ENCODE measurements around the gene KCNIP2.

The KCNIP2 gene

DNA sequence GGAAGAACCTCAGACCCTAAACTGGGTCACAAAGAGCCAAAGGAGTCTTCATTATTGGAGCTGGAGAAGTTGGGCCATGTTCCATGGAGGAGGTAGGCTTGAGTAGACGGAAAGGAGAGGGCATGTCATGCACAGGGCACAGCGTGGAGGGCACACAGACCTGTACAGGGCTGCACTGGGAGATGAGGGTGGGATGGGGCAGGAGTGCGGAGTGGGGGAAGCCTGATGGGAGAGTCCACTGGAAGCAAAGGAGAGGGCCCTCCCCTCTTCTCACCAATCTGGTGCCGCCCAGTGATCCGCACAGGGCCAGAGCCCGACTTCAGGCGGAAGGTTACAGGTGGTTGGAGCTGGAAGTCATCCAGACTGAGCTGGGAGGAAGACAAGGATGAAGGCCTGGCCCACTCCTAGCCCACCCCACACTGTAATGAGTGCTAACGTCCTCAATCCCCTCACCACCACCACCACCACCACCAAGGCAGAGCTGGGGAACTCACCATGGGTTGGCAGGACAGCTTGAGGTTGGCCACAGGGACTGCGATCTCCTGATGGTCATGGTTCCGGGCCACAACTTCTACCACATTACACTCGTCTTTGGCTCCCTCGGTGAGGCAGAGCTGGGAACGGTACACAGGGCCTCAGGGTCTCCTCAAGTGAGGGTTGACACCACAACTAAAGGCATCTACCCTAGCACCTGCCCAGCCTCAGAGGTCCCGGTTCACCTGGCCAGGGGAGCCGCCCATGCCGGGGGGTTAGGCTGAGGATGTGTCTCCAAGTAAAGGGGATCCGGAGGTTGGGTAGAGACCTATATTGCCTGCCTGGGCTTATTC, 61.4 kb downstream of the KCNIP2 start:
- no peak for DNase-seq

DNA sequence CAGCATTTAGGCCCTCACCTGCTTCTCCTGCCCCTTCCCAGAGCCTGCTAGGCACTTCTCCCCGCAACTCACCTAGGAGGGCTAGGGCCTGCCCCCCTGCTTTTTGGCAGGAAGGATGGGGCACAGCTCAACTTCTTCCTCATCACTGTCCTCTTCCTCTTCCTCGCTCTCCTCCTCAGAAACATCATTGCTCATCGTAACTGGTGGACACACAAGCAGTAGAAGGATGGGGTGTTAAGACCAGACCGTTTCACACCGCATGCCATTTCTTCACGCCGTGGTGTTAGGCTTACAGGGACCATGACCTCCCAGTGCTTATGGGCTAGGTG, 62.0 kb downstream of the KCNIP2 start:
- DNase-seq, result no peak

DNA sequence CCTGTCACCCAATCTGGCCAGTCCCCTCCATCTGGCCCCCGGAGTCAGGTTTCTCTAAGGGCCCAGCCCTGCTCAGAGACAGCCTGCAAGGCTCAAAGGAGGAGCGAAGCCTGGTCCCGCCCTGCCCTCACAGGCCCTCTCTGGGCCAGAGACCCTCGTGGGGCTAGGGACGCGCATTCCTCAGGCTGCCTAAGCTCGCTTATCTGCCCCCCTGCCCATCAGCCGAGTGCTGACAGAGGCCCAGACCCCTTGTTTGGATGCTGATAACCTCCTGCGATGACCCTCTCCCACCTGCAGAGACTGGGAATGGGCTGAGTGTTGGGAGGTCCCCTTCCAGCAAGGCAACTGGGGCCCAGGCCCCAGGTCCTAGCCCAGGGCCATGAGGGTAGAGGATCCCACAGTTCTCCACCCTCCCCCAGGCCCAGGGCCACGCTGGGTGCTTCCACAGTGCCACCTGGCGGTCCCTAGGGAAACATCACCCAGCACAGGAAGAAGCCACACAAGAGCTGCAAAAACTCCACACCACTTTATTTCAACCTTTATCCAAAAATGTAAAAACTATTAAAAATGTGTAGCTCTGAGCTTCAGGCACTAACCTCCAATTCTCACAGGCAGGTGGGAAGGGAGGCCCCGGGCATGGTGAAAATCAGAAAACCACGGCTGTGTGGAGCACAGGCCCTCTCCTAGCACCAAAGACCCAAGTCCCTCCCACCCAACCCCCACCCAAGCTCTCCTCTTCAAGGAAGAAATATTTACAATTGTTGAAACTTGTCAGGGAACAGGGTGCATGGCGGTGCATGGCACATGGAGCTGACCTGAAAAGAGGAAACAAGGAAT, 62.6 kb downstream of the KCNIP2 start:
- peak; percentile 15 for DNase-seq

DNA sequence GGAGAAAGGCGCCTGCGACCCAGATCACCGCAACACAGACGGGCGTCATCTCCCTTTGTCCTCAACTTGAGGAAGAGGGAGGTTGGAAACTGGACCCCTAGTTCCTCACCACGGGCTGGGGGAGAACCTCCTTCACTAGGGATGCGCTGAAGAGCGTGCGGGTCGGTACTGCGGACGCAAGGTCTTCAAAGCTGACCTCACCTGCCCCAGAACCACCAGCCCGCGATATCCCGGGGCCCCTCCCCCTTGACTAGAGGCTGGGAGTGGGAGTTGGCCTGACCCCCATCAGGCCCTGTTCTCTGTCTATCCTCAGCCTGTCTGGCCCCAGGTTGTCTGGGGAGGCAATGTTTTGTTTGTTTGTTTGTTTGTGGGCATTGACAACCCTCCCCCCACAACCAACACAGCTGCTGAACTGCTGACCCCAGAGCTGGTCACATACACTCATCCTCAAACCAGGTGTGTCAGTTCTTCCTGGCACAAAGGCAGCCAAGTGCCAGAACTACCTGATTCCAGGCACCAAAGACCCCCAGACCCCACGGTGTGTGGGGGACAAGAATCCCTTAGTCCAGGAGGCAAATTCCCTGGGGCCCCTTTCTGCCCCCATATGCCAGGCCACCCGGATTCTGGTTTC, 63.3 kb downstream of the KCNIP2 start:
- DNase-seq, result no peak

DNA sequence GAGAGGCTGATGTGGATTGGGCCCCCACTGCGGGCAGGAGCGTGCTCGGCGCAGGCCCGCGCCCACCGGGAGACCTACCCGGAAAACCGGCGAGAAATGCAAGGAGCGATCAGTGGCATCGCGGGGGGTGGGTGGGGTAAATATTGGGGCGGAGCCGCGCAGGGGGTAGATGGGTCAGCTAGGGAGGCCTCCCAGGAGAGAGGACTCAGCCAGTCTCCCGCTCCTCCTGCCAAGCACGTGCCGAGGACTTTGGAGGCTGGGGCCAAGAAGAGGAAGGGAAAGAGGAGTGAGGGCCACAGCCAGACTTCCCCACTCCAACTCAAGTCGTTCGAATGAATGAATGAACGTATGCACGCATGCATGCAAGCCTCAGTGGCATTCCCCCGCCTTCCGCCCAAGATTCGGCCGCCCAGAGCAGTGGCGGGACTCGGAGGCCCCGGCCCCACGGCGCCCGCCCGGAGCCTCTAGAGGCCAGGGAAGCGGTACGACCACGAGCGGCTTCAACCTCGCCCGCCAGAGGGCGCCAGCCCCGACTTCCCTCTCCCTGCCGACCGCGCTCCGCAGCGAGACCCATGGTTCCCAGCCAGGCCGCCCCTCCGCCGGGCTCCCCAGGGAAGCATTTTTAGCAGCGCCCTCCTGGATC, 63.9 kb downstream of the KCNIP2 start:
- DNase-seq, result peak; percentile 1

DNA sequence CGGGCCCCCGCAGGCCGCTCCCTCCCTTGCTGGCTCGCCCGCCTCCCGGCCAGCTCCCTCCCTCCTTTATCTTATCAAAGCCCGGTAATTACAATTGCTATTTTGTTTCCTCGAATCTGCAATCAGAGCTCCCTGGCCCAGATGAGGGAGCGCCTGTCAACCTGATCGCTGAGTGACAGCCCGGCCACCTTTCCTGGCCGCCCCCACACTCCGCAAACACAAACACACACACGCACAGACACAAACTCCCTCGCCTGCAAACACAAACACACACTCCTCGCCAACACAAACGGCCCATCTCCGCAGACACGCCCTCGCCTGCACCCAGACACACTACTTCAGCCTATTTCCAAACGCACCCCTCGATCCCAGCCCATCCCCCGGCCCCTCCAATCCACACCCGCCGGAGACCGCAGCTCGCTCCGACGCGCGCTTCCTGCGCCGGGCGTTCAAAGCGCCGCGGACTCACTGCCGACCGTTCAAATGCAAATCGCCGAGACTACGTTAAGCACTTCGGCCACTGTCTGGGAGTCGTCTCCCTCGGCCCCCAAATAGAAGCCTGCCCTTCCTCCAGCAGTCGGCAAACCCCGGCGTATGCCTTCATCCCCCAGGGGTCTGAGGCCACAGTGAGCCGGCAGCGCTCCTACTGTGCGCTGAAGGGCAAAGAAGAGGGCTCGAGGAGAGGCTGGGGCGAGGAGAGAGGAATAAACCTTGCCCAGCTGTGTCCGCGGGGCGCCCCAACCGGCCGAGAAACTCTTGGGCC, 64.6 kb downstream of the KCNIP2 start:
- no peak for DNase-seq

DNA sequence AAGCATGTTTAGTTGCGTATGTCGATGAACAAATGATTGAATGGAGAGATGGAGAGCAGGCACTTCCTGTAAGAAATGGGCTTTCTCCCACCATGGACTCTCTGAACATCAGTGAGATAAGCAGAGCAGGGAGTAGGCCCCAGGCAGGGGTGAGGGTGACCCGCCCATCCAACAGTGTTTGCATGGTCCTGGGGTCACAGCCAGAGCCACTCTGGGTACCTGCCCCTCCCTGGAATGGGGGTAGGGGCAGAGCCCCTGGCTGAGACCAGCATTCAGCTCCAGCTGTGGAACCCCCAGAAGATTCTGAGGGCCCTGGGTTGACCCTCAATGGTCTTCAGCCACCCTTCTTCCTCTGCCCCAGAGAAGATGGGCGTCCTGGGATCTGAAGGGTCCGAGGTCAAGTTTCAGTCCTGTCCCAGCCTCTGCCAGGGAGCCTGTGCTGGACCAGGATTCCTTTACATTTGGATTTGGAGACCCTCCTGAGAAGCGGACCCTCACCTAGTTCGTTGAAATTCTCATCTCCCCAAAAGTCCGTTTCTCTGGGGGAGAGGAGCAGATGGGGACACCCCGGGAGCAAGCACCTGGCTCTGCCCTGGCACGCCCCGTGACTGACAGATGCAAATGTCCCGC, 65.3 kb downstream of the KCNIP2 start:
- DNase-seq, result no peak

DNA sequence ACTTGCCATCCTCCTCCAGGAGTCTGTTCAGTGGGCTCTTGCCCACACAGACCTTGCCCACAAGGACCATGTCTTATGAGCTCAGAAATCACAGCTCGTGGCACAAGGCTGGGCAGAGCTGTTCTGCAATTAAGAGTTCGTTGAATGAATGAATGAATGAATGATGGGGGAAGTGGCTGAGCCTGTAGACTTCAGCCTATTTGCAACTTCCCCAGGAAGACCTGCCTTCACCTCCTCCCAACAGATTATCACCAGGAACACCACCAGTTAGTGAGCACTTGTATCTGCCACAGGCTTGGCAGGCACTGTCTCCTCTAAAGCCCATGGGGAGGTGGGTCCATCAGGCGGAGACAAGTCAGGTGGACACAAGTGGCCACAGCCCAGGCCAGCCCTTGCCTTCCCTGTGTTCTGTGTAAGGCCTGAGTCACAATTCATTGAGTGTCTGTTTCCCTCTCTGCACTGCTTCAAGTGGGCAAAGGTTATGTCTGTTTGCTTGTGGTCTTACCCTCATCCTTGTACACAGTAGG, 65.9 kb downstream of the KCNIP2 start:
- no peak for DNase-seq

DNA sequence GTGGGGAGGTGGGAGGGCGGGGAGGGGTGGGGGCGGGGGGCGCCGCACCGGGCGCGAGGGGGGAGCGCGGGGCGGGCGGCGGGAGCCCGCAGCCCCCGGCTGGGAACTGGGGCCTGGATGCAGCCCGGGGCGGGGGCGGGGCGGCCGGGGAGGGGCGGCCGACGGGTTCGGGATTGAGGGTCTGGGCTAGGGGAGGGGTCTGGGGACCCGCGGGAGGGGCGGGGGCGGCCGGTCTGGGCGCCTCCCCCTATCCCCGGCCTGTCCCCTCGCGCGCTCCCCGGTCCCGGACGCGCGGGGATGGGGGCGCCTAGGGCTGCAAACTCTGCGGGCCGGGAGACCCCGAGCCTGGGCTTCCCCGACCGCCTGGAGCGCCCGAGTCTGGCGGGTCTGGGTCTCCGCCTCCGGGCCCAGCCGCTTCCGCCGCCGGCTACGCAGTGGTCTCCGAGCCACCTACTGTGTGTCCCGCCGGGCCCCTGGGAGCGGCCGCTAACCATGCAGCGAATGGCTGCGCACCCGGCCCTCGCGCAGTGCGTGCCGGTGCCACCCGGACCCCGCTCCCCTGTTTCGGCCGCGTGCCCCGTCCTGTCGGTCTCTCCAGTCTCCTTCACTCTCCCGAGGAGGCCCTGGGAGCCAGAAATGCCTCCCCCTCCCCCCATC, 67.3 kb downstream of the KCNIP2 start:
- DNase-seq, result no peak

Measured in NCI-H1092 treated with DMSO at 0.1 percent for 48 hours (cell line).